ENCODE measurements around the gene CST7. TPM values are rescaled to one million over a fixed set of nuclear protein-coding genes. Genes with fewer than 3 reads are reported as not detected.

Gene CST7
- total RNA-seq, 1 experiment from 2014 or later: not detected

DNA sequence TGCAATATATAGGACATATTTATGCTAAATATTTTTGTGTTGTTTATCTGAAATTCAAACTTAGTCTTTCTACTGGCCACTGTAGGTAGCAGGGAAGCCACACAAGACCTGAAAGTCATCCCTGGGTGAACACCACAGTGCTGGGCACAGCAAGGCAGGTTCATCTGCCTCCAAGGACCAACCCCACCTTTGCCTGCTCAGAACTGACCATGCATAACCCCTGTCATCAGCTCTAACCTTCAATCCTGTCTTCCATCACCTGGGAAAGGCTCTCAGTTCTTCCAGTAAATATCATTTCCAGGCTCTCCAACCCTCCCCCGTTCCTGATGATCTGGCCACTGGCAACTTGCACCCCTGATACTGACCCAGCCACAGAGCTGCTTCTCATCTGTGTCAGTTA, 32.7 kb upstream of the CST7 start:
- H3K27me3 ChIP-seq (ENCODE audit: insufficient read depth, low read length): no peaks in the 10 kb centered on the region
- no peak overlapping the region for H2BK120ac ChIP-seq (ENCODE audit: low read depth, low read length, poor library complexity, severe bottlenecking)
- H3K9ac ChIP-seq (ENCODE audit: extremely low read depth, insufficient read length, low read length): no peak overlapping the region
- H4K20me1 ChIP-seq (ENCODE audit: control insufficient read depth, insufficient read depth, insufficient read length): no peaks in the 10 kb centered on the region
- no CpG with 5 or more reads among the region's 1 CpG for WGBS (ENCODE audit: extremely low coverage, insufficient read length, low lambda C conversion rate)
- H2AK5ac ChIP-seq (ENCODE audit: insufficient read length, low read length): no peak overlapping the region
- Mint-ChIP-seq H3K27ac (no peak overlapping the region), H3K4me3 (no peak overlapping the region), H3K36me3 (ENCODE audit: insufficient read depth in 1 of 3, low read depth in 3 of 3) (peaks cover 2 to 16% (median 6%) of the 10 kb centered on the region in 3 experiments; a peak in 6 of 7 replicates), H3K27me3 (ENCODE audit: low read depth) (peaks cover 15% of the 10 kb centered on the region), H3K4me1 (peaks cover 16% of the 10 kb centered on the region in 2 experiments), H3K9me3 (peaks cover 9 to 15% of the 10 kb centered on the region in 2 experiments)
- no peak overlapping the region for H2AFZ ChIP-seq (ENCODE audit: low read length)
- 0 out of 2 replicates have a peak, but pooled peaks cover 5% of the 10 kb centered on the region for H3K4me1 ChIP-seq (ENCODE audit: insufficient read depth, low read length)
- H3K14ac ChIP-seq (ENCODE audit: insufficient read depth, low read length): no peak overlapping the region
- no peaks in the 10 kb centered on the region for H3K79me2 ChIP-seq (ENCODE audit: insufficient read depth, low read length)
- no peak overlapping the region for H4K8ac ChIP-seq (replicated peaks; ENCODE audit: insufficient read length, low read depth, low read length)
- H3K18ac ChIP-seq (ENCODE audit: insufficient read length, low read depth, low read length): no peak overlapping the region
- H3K27ac ChIP-seq (ENCODE audit: insufficient read length, low read depth, low read length): no peak overlapping the region
- no peak overlapping the region for H2BK15ac ChIP-seq (ENCODE audit: low read depth, low read length)
- H2BK20ac ChIP-seq (ENCODE audit: low read depth, low read length, poor library complexity, severe bottlenecking): no peak overlapping the region
- no peak overlapping the region for H3K4ac ChIP-seq (ENCODE audit: low read depth, low read length)
- H3K9me3 ChIP-seq (ENCODE audit: control insufficient read depth, low read depth, low read length): no peaks in the 10 kb centered on the region
- TF ChIP-seq, protein P1, sequence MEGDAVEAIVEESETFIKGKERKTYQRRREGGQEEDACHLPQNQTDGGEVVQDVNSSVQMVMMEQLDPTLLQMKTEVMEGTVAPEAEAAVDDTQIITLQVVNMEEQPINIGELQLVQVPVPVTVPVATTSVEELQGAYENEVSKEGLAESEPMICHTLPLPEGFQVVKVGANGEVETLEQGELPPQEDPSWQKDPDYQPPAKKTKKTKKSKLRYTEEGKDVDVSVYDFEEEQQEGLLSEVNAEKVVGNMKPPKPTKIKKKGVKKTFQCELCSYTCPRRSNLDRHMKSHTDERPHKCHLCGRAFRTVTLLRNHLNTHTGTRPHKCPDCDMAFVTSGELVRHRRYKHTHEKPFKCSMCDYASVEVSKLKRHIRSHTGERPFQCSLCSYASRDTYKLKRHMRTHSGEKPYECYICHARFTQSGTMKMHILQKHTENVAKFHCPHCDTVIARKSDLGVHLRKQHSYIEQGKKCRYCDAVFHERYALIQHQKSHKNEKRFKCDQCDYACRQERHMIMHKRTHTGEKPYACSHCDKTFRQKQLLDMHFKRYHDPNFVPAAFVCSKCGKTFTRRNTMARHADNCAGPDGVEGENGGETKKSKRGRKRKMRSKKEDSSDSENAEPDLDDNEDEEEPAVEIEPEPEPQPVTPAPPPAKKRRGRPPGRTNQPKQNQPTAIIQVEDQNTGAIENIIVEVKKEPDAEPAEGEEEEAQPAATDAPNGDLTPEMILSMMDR (conservative IDR thresholded peaks at IDR 0.05): no peak
- H3K23me2 ChIP-seq (ENCODE audit: insufficient read length, low read depth, low read length, poor library complexity, severe bottlenecking): no peaks in the 10 kb centered on the region
- no peak for DNase-seq
- H4K5ac ChIP-seq (ENCODE audit: insufficient read length, low read depth, low read length): no peak overlapping the region
- no peak overlapping the region for H4K91ac ChIP-seq (ENCODE audit: insufficient read length, low read depth, low read length)
- no peak overlapping the region for H3K4me2 ChIP-seq (ENCODE audit: insufficient read depth, insufficient read length, low read length)
- no peak overlapping the region for H3K56ac ChIP-seq (ENCODE audit: insufficient read length, low read depth, low read length)
- no peak overlapping the region for H2BK5ac ChIP-seq (ENCODE audit: insufficient read length, low read length)
- no peak overlapping the region for H3K23ac ChIP-seq (ENCODE audit: insufficient read length, low read depth, low read length)
- no peak overlapping the region for H2BK12ac ChIP-seq (ENCODE audit: insufficient read length, low read depth, low read length)
- no peak overlapping the region for H3T11ph ChIP-seq (ENCODE audit: low read length)
- no peaks in the 10 kb centered on the region for H3K79me1 ChIP-seq (ENCODE audit: insufficient read depth, low read depth, low read length, poor library complexity, severe bottlenecking)
